ENCODE data around the gene PDE3A. TPM values are rescaled to one million over a fixed set of nuclear protein-coding genes. Genes with fewer than 3 reads are reported as not detected.

PDE3A gene
- total and polyA plus RNA-seq, 2 of the 4 experiments (the other 2 are of a cell fraction) = 0.09 to 0.18 TPM

- no peaks in the 10 kb centered on the region for H3K79me1 ChIP-seq (ENCODE audit: low read depth in 1 of 2, low read length in 2 of 2)
- DNase-seq (peak; percentile 45), ATAC-seq (ENCODE audit: low read depth) (peak; percentile 32)
- no TSS peak for BruUV-seq (replicated peaks)
- no peaks in the 10 kb centered on the region for H4K20me1 ChIP-seq (ENCODE audit: insufficient read depth, low read length)
- no peak overlapping the region for H4K5ac ChIP-seq (ENCODE audit: low read depth, low read length)
- no peak overlapping the region for H3K18ac ChIP-seq (ENCODE audit: low read depth, low read length)
- H3K9me3 ChIP-seq (ENCODE audit: control insufficient read depth, insufficient read depth, low read length) = no peaks in the 10 kb centered on the region; the same call in 1 of the 2 replicates
- dilution Hi-C loops (cut with HindIII; ENCODE audit: low sequenced_read_pairs, unreplicated experiment) = no loop called here
- H3K27ac ChIP-seq (ENCODE audit: insufficient read depth, low read length) = no peak overlapping the region
- no peak overlapping the region for H2AK5ac ChIP-seq (ENCODE audit: low read depth, low read length)
- H3K4ac ChIP-seq (ENCODE audit: low read depth, low read length) = no peak overlapping the region
- no peak overlapping the region for H2AFZ ChIP-seq (replicated peaks; ENCODE audit: low read length, poor library complexity)
- intact Hi-C loops (cut with micrococcal nuclease) = no loop called here
- no peaks in the 10 kb centered on the region for H3K9me1 ChIP-seq (ENCODE audit: insufficient read depth, low read length)
- peak overlapping the region; percentile 34; the same call in 1 of the 2 replicates for H3K4me2 ChIP-seq (ENCODE audit: low read depth, low read length)
- H4K8ac ChIP-seq (ENCODE audit: low read depth in 2 of 2, low read length in 2 of 2) = no peak overlapping the region
- peak overlapping the region; percentile 12 for H2BK5ac ChIP-seq (ENCODE audit: low read depth, low read length, poor library complexity, severe bottlenecking)
- CTCF ChIA-PET = interaction anchor here (0.6 to 1.0 kb wide), 2 partner anchors 18 to 80 kb away, joined by 3 to 4 read pairs; no protein-coding TSS in a partner anchor
- in situ Hi-C loops (cut with MboI; ENCODE audit: low sequenced_read_pairs) = no loop called here
- H4K91ac ChIP-seq (ENCODE audit: insufficient read depth, low read depth, low read length) = no peak overlapping the region
- H3K27me3 ChIP-seq (ENCODE audit: control insufficient read depth, insufficient read depth, low read length) = no peaks in the 10 kb centered on the region
- no peaks in the 10 kb centered on the region for H3K36me3 ChIP-seq (ENCODE audit: control insufficient read depth, insufficient read depth, low read length)
- no peak overlapping the region for H3K23ac ChIP-seq (ENCODE audit: low read depth, low read length)
- POLR2A ChIA-PET (ENCODE audit: unreplicated experiment) = no interaction called here
- no peak overlapping the region for H2AK9ac ChIP-seq (replicated peaks; ENCODE audit: low read depth, low read length, poor library complexity)
- no peak overlapping the region for H3K56ac ChIP-seq (ENCODE audit: extremely low read depth, insufficient read depth, low read length)
- no peaks in the 10 kb centered on the region for H3K4me1 ChIP-seq (ENCODE audit: control insufficient read depth, insufficient read depth, low read length)
- WGBS, 2 experiments (ENCODE audit: extremely low coverage in 2 of 2, insufficient read length in 1 of 2) = no CpG with 5 or more reads among the region's 2 CpGs
- no peak overlapping the region for H2BK20ac ChIP-seq (ENCODE audit: low read depth, low read length)
- no peak overlapping the region for H3K4me3 ChIP-seq (ENCODE audit: insufficient read depth, low read depth, low read length)
- H2BK15ac ChIP-seq (ENCODE audit: low read depth, low read length) = no peak overlapping the region
- TF ChIP-seq, protein P1, sequence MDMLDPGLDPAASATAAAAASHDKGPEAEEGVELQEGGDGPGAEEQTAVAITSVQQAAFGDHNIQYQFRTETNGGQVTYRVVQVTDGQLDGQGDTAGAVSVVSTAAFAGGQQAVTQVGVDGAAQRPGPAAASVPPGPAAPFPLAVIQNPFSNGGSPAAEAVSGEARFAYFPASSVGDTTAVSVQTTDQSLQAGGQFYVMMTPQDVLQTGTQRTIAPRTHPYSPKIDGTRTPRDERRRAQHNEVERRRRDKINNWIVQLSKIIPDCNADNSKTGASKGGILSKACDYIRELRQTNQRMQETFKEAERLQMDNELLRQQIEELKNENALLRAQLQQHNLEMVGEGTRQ (IDR thresholded peaks at IDR 0.05; ENCODE audit: low read depth, low read length) = no peak
- no peak for TF ChIP-seq RFX5 (IDR thresholded peaks at IDR 0.05; ENCODE audit: low read depth, low read length)
- no peak for TF ChIP-seq POLR2A (IDR thresholded peaks at IDR 0.05; ENCODE audit: low read depth, low read length)
- TF ChIP-seq, protein P2, sequence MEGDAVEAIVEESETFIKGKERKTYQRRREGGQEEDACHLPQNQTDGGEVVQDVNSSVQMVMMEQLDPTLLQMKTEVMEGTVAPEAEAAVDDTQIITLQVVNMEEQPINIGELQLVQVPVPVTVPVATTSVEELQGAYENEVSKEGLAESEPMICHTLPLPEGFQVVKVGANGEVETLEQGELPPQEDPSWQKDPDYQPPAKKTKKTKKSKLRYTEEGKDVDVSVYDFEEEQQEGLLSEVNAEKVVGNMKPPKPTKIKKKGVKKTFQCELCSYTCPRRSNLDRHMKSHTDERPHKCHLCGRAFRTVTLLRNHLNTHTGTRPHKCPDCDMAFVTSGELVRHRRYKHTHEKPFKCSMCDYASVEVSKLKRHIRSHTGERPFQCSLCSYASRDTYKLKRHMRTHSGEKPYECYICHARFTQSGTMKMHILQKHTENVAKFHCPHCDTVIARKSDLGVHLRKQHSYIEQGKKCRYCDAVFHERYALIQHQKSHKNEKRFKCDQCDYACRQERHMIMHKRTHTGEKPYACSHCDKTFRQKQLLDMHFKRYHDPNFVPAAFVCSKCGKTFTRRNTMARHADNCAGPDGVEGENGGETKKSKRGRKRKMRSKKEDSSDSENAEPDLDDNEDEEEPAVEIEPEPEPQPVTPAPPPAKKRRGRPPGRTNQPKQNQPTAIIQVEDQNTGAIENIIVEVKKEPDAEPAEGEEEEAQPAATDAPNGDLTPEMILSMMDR (conservative IDR thresholded peaks at IDR 0.05; ENCODE audit: low read depth, low read length) = no peak
- no peak for TF ChIP-seq BHLHE40 (IDR thresholded peaks at IDR 0.05; ENCODE audit: low read depth, low read length)
- TF ChIP-seq CHD1 (IDR thresholded peaks at IDR 0.05; ENCODE audit: low read depth, low read length) = no peak
- no peak for TF ChIP-seq ELK1 (IDR thresholded peaks at IDR 0.05; ENCODE audit: borderline replicate concordance, low read depth, low read length)
- TF ChIP-seq RAD21 (IDR thresholded peaks at IDR 0.05; ENCODE audit: low read length) = no peak
- TF ChIP-seq MAFK (IDR thresholded peaks at IDR 0.05; ENCODE audit: low read depth, low read length) = no peak
- no peak for TF ChIP-seq SMC3 (IDR thresholded peaks at IDR 0.05; ENCODE audit: low read depth, low read length)
- no peak for TF ChIP-seq MXI1 (IDR thresholded peaks at IDR 0.05; ENCODE audit: borderline replicate concordance, low read depth, low read length)
- no peak for TF ChIP-seq CEBPB (IDR thresholded peaks at IDR 0.05; ENCODE audit: low read depth, low read length)
- TF ChIP-seq RCOR1 (IDR thresholded peaks at IDR 0.05; ENCODE audit: insufficient replicate concordance, low read length) = no peak
- TF ChIP-seq MAZ (IDR thresholded peaks at IDR 0.05; ENCODE audit: borderline replicate concordance, low read depth, low read length) = no peak
- TF ChIP-seq FOS (IDR thresholded peaks at IDR 0.05; ENCODE audit: low read depth, low read length) = no peak
- no peak for TF ChIP-seq NFE2L2 (IDR thresholded peaks at IDR 0.05; ENCODE audit: low read depth, low read length)
- no peak overlapping the region for H2BK120ac ChIP-seq (ENCODE audit: low read depth, low read length)
- H3K14ac ChIP-seq (replicated peaks; ENCODE audit: low read depth, low read length) = no peak overlapping the region
- H3K9ac ChIP-seq (ENCODE audit: low read depth, low read length) = no peak overlapping the region
These were observed 179.7 kb downstream of the PDE3A start for GRCh38 chr12:20547816-20548575.

Data from IMR-90 (cell line).